22Rv1 (cell line): ENCODE data around the gene ZNF77.
"Not testable (repeated sequence)": the region's sequence is repeated elsewhere in the genome, so short reads cannot be mapped to it uniquely, and the experiment has no call there.

ENCODE experiments used
- ZFX ChIP-seq: fragments of 450-650 bp; IDR thresholded peaks from 2 replicates; pipeline ENCODE4 v1.6.1; 2017; ENCODE audit warnings: antibody characterized with exemption, borderline replicate concordance
- TF ChIP-seq, protein P1 (sequence below): fragments of 450-650 bp; IDR thresholded peaks from 2 replicates; pipeline ENCODE4 v1.5.1; 2017; ENCODE audit warnings: mild to moderate bottlenecking

GRCh38 chr19:2903326-2903725, 41.4 kb downstream of the ZNF77 start:
- TF ChIP-seq, protein P1, sequence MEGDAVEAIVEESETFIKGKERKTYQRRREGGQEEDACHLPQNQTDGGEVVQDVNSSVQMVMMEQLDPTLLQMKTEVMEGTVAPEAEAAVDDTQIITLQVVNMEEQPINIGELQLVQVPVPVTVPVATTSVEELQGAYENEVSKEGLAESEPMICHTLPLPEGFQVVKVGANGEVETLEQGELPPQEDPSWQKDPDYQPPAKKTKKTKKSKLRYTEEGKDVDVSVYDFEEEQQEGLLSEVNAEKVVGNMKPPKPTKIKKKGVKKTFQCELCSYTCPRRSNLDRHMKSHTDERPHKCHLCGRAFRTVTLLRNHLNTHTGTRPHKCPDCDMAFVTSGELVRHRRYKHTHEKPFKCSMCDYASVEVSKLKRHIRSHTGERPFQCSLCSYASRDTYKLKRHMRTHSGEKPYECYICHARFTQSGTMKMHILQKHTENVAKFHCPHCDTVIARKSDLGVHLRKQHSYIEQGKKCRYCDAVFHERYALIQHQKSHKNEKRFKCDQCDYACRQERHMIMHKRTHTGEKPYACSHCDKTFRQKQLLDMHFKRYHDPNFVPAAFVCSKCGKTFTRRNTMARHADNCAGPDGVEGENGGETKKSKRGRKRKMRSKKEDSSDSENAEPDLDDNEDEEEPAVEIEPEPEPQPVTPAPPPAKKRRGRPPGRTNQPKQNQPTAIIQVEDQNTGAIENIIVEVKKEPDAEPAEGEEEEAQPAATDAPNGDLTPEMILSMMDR, result not testable (repeated sequence)
- not testable (repeated sequence) for TF ChIP-seq ZFX
